ENCODE data around the gene BMP6.

The BMP6 gene

GRCh38 chr6:7720346-7720745 lies 5.6 kb upstream of the BMP6 start:
- DNase-seq (no peak), ATAC-seq (no peak)

GRCh38 chr6:7721649-7722048 lies 4.2 kb upstream of the BMP6 start:
- ATAC-seq = no peak
- DNase-seq = no peak

- ATAC-seq (peak; percentile 39), DNase-seq (peak; percentile 74)
These were observed 2.9 kb upstream of the BMP6 start for GRCh38 chr6:7723041-7723447.

GRCh38 chr6:7723554-7723953 lies 2.3 kb upstream of the BMP6 start:
- DNase-seq (no peak), ATAC-seq (no peak)

- DNase-seq = no peak
- no peak for ATAC-seq
These were observed 487 bp upstream of the BMP6 start for GRCh38 chr6:7725412-7725811.

GRCh38 chr6:7726416-7727085 lies 652 bp downstream of the BMP6 start:
- ATAC-seq (peak; percentile 29), DNase-seq (peak; percentile 7)

- DNase-seq = peak; percentile 10
- no peak for ATAC-seq
These were observed 1.4 kb downstream of the BMP6 start for GRCh38 chr6:7727086-7727945.

GRCh38 chr6:7727946-7728854 lies 2.3 kb downstream of the BMP6 start:
- peak; percentile 8 for ATAC-seq

GRCh38 chr6:7728855-7729590 lies 3.1 kb downstream of the BMP6 start:
- DNase-seq (no peak), ATAC-seq (no peak)

More at GRCh38 chr6:7727946-7728854, 2.3 kb downstream of the BMP6 start:
- peak; percentile 35 for DNase-seq

- no peak for DNase-seq
- no peak for ATAC-seq
These were observed 4.3 kb downstream of the BMP6 start for GRCh38 chr6:7730001-7730783.

GRCh38 chr6:7730784-7731227 lies 4.9 kb downstream of the BMP6 start:
- ATAC-seq (no peak), DNase-seq (no peak)

- ATAC-seq = no peak
- no peak for DNase-seq
These were observed 5.4 kb downstream of the BMP6 start for GRCh38 chr6:7731294-7731693.

GRCh38 chr6:7732228-7732627 lies 6.3 kb downstream of the BMP6 start:
- ATAC-seq = no peak
- no peak for DNase-seq

- ATAC-seq = no peak
- DNase-seq = no peak
These were observed 8.9 kb downstream of the BMP6 start for GRCh38 chr6:7734707-7735383.

GRCh38 chr6:7737106-7737505 lies 11.2 kb downstream of the BMP6 start:
- DNase-seq = no peak
- ATAC-seq = no peak

- DNase-seq = no peak
- ATAC-seq = no peak
These were observed 12.0 kb downstream of the BMP6 start for GRCh38 chr6:7737867-7738266.

GRCh38 chr6:7742223-7742785 lies 16.4 kb downstream of the BMP6 start:
- ATAC-seq = no peak
- no peak for DNase-seq

GRCh38 chr6:7745942-7746341 lies 20.0 kb downstream of the BMP6 start:
- ATAC-seq = no peak
- DNase-seq = no peak

GRCh38 chr6:7747016-7747415 lies 21.1 kb downstream of the BMP6 start:
- DNase-seq = no peak

GRCh38 chr6:7747433-7747832 lies 21.5 kb downstream of the BMP6 start:
- no peak for ATAC-seq

More at GRCh38 chr6:7747016-7747415, 21.1 kb downstream of the BMP6 start:
- no peak for ATAC-seq

More at GRCh38 chr6:7747433-7747832, 21.5 kb downstream of the BMP6 start:
- no peak for DNase-seq
